H9 (cell line): ENCODE measurements around the gene CCNG1. TPM values are rescaled to one million over a fixed set of nuclear protein-coding genes. Genes with fewer than 3 reads are reported as not detected.
"Not testable (repeated sequence)": the region's sequence is repeated elsewhere in the genome, so short reads cannot be mapped to it uniquely, and the experiment has no call there.

Experiments used
- DNase-seq: peaks from one replicate; pipeline ENCODE4 v3.0.0-alpha.2; 2017
- H2AFZ ChIP-seq: one replicate; pipeline ENCODE4 v1.6.1; 2013; ENCODE audit warnings: mild to moderate bottlenecking, low read length, control low read depth, moderate library complexity
- H2AK5ac ChIP-seq: 2 replicates; pipeline ENCODE4 v1.6.1; 2013; ENCODE audit warnings: low read length, control low read depth, mixed read lengths; ENCODE audit not compliant: insufficient read length
- H2BK120ac ChIP-seq: one replicate; pipeline ENCODE4 v1.6.1; 2013; ENCODE audit warnings: low read depth, mild to moderate bottlenecking, low read length, control low read depth, inconsistent platforms; ENCODE audit not compliant: poor library complexity, severe bottlenecking
- H2BK12ac ChIP-seq: 2 replicates; pipeline ENCODE4 v1.6.1; 2013; ENCODE audit warnings: low read length, control low read depth, mixed read lengths, low read depth; ENCODE audit not compliant: insufficient read length
- H2BK15ac ChIP-seq: 2 replicates; pipeline ENCODE4 v1.6.1; 2013; ENCODE audit warnings: low read depth, low read length, control low read depth
- H2BK20ac ChIP-seq: one replicate; pipeline ENCODE4 v1.6.1; 2013; ENCODE audit warnings: low read depth, mild to moderate bottlenecking, low read length, control low read depth, inconsistent platforms; ENCODE audit not compliant: poor library complexity, severe bottlenecking
- H2BK5ac ChIP-seq: 2 replicates; pipeline ENCODE4 v1.6.1; 2013; ENCODE audit warnings: low read length, control low read depth, mixed read lengths; ENCODE audit not compliant: insufficient read length
- H3K14ac ChIP-seq: 2 replicates; pipeline ENCODE4 v1.6.1; 2013; ENCODE audit warnings: low read length, control low read depth; ENCODE audit not compliant: insufficient read depth
- H3K18ac ChIP-seq: 2 replicates; pipeline ENCODE4 v1.6.1; 2013; ENCODE audit warnings: low read depth, mild to moderate bottlenecking, mixed read lengths, low read length, control low read depth; ENCODE audit not compliant: insufficient read length
- H3K23ac ChIP-seq: 2 replicates; pipeline ENCODE4 v1.6.1; 2013; ENCODE audit warnings: low read length, control low read depth, mixed read lengths, low read depth; ENCODE audit not compliant: insufficient read length
- H3K23me2 ChIP-seq: 2 replicates; pipeline ENCODE4 v1.6.1; 2013; ENCODE audit warnings: low read depth, mild to moderate bottlenecking, mixed read lengths, low read length, control low read depth; ENCODE audit not compliant: insufficient read length, poor library complexity, severe bottlenecking
- H3K27ac ChIP-seq: 2 replicates; pipeline ENCODE4 v1.5.1; 2013; ENCODE audit warnings: low read length, control low read depth, mixed read lengths, low read depth; ENCODE audit not compliant: insufficient read length
- H3K27me3 ChIP-seq: 2 replicates; pipeline ENCODE4 v1.6.1; 2013; ENCODE audit warnings: low read length, control low read depth, inconsistent platforms; ENCODE audit not compliant: insufficient read depth
- H3K4ac ChIP-seq: 2 replicates; pipeline ENCODE4 v1.6.1; 2013; ENCODE audit warnings: low read depth, mild to moderate bottlenecking, control low read depth, inconsistent platforms, low read length, moderate library complexity
- H3K4me1 ChIP-seq: 2 replicates; pipeline ENCODE4 v1.6.1; 2013; ENCODE audit warnings: low read length, control low read depth, inconsistent platforms; ENCODE audit not compliant: insufficient read depth
- H3K4me2 ChIP-seq: 2 replicates; pipeline ENCODE4 v1.6.1; 2013; ENCODE audit warnings: low read length, control low read depth, mixed read lengths; ENCODE audit not compliant: insufficient read length, insufficient read depth
- H3K56ac ChIP-seq: 2 replicates; pipeline ENCODE4 v1.6.1; 2013; ENCODE audit warnings: low read depth, mild to moderate bottlenecking, mixed read lengths, low read length, control low read depth; ENCODE audit not compliant: insufficient read length
- H3K79me1 ChIP-seq: 2 replicates; pipeline ENCODE4 v1.6.1; 2013; ENCODE audit warnings: low read depth, mild to moderate bottlenecking, moderate library complexity, low read length, control low read depth, inconsistent platforms; ENCODE audit not compliant: insufficient read depth, poor library complexity, severe bottlenecking
- H3K79me2 ChIP-seq: 2 replicates; pipeline ENCODE4 v1.6.1; 2013; ENCODE audit warnings: low read length, control low read depth, inconsistent platforms; ENCODE audit not compliant: insufficient read depth
- H3K9ac ChIP-seq: 2 replicates; pipeline ENCODE4 v1.6.1; 2013; ENCODE audit warnings: low read length, control low read depth, mixed read lengths; ENCODE audit not compliant: insufficient read length; ENCODE audit errors: extremely low read depth
- H3K9me3 ChIP-seq: one replicate; pipeline ENCODE4 v1.6.1; 2013; ENCODE audit warnings: low read depth, low read length, inconsistent platforms; ENCODE audit not compliant: control insufficient read depth
- H3T11ph ChIP-seq: one replicate; pipeline ENCODE4 v1.6.1; 2013; ENCODE audit warnings: mild to moderate bottlenecking, low read length, control low read depth, inconsistent platforms
- H4K20me1 ChIP-seq: one replicate; pipeline ENCODE4 v1.6.1; 2013; ENCODE audit not compliant: control insufficient read depth, insufficient read length, insufficient read depth
- H4K5ac ChIP-seq: 2 replicates; pipeline ENCODE4 v1.6.1; 2013; ENCODE audit warnings: low read depth, mild to moderate bottlenecking, mixed read lengths, low read length, control low read depth; ENCODE audit not compliant: insufficient read length
- H4K8ac ChIP-seq: replicated peaks from 2 replicates; pipeline ENCODE4 v1.6.1; 2013; ENCODE audit warnings: low read length, control low read depth, mixed read lengths, low read depth; ENCODE audit not compliant: insufficient read length
- H4K91ac ChIP-seq: 2 replicates; pipeline ENCODE4 v1.6.1; 2013; ENCODE audit warnings: low read depth, mild to moderate bottlenecking, moderate library complexity, mixed read lengths, low read length, control low read depth; ENCODE audit not compliant: insufficient read length
- H3K27ac Mint-ChIP-seq, 3 experiments: 2 replicates in 2 of 3; 3 replicates in 1 of 3; pipeline ENCODE4 v1.8.0; 2020 to 2021; ENCODE audit warnings: mixed read lengths in 3 of 3, mild to moderate bottlenecking in 1 of 3, moderate library complexity in 1 of 3
- H3K27me3 Mint-ChIP-seq: 2 replicates; pipeline ENCODE4 v1.8.0; 2021; ENCODE audit warnings: low read depth, mild to moderate bottlenecking, moderate library complexity, mixed read lengths
- H3K36me3 Mint-ChIP-seq, 3 experiments: 2 replicates in 2 of 3; 3 replicates in 1 of 3; pipeline ENCODE4 v1.8.0; 2020 to 2021; ENCODE audit warnings: low read depth in 3 of 3, mixed read lengths in 3 of 3; ENCODE audit not compliant: insufficient read depth in 1 of 3
- H3K4me1 Mint-ChIP-seq, 2 experiments: 2 replicates each; pipeline ENCODE4 v1.8.0; 2020; ENCODE audit warnings: mixed read lengths in 2 of 2
- H3K4me3 Mint-ChIP-seq, 2 experiments: 2 replicates in 1 of 2; 3 replicates in 1 of 2; pipeline ENCODE4 v1.8.0; 2020 to 2021; ENCODE audit warnings: mild to moderate bottlenecking in 2 of 2, mixed read lengths in 2 of 2, moderate library complexity in 1 of 2
- H3K9me3 Mint-ChIP-seq, 2 experiments: 2 replicates in 1 of 2; 3 replicates in 1 of 2; pipeline ENCODE4 v1.8.0; 2020; ENCODE audit warnings: mild to moderate bottlenecking in 2 of 2, mixed read lengths in 2 of 2, moderate library complexity in 1 of 2
- CTCF ChIP-seq: fragments of 200-600 bp; sonication (generic); conservative IDR thresholded peaks from 3 replicates; pipeline ENCODE4 v1.8.0; 2021; ENCODE audit warnings: antibody characterized with exemption, mild to moderate bottlenecking
- WGBS: extraction: QIAGEN DNeasy Blood & Tissue Kit; methylation state at CpG from one replicate; pipeline ENCODE4 v1.1.7; 2013; ENCODE audit warnings: missing lambda C conversion rate, low lambda C conversion rate, mixed read lengths; ENCODE audit not compliant: insufficient read length; ENCODE audit errors: extremely low coverage; 5-methylcytosine and 5-hydroxymethylcytosine counted together
- total RNA-seq: library from RNA; stranded (reverse); gene quantifications from 2 replicates; pipeline ENCODE4 v1.2.1, GENCODE V29; 2021

The CCNG1 gene
- total RNA-seq, 1 experiment from 2014 or later, result 521 TPM

GRCh38 chr5:163453705-163454104 is 16.3 kb downstream of the CCNG1 start:
- Histone ChIP-seq H4K8ac (no peak overlapping the region), H3K79me2 (no peaks in the 10 kb centered on the region; the same call in 1 of the 2 replicates), H2BK5ac (no peak overlapping the region), H2BK20ac (no peak overlapping the region), H3K4me2 (no peak overlapping the region), H2BK12ac (no peak overlapping the region), H3K79me1 (no peaks in the 10 kb centered on the region), H3K56ac (no peak overlapping the region), H3K4me1 (no peaks in the 10 kb centered on the region), H4K20me1 (no peaks in the 10 kb centered on the region), H4K91ac (no peak overlapping the region), H3K9ac (no peak overlapping the region), H4K5ac (no peak overlapping the region), H3K14ac (no peak overlapping the region), H3K27ac (no peak overlapping the region), H3K27me3 (no peaks in the 10 kb centered on the region), H2AK5ac (no peak overlapping the region), H3K23me2 (no peaks in the 10 kb centered on the region), H3T11ph (no peak overlapping the region), H3K9me3 (no peaks in the 10 kb centered on the region), H3K23ac (no peak overlapping the region), H3K4ac (no peak overlapping the region), H2BK120ac (no peak overlapping the region), H3K18ac (no peak overlapping the region), H2BK15ac (no peak overlapping the region), H2AFZ (no peak overlapping the region)
- H3K9me3 Mint-ChIP-seq, result no peaks in the 10 kb centered on the region
- TF ChIP-seq CTCF, result no peak
- H3K4me1 Mint-ChIP-seq, result peaks cover 5 to 15% of the 10 kb centered on the region in 2 experiments
- DNase-seq, result no peak
- no peak overlapping the region for H3K27ac Mint-ChIP-seq
- peaks cover 26 to 48% (median 47%) of the 10 kb centered on the region in 3 experiments for H3K36me3 Mint-ChIP-seq
- H3K4me3 Mint-ChIP-seq, result no peak overlapping the region
- WGBS, result no CpG with 5 or more reads among the region's 1 CpG
- no peaks in the 10 kb centered on the region for H3K27me3 Mint-ChIP-seq

- not testable (repeated sequence) for H3K79me2 ChIP-seq
These were observed 18.0 kb downstream of the CCNG1 start for GRCh38 chr5:163455406-163455805.

More at GRCh38 chr5:163455406-163455805, 18.0 kb downstream of the CCNG1 start:
- no CpG with 5 or more reads among the region's 17 CpGs for WGBS
- H2BK20ac ChIP-seq, H3K9me3 Mint-ChIP-seq, H2BK12ac ChIP-seq, H2BK15ac ChIP-seq, H3K4me2 ChIP-seq, H3K9ac ChIP-seq, H3K27ac ChIP-seq, H3K4ac ChIP-seq, H3K79me1 ChIP-seq, H4K8ac ChIP-seq, H3K9me3 ChIP-seq, H4K91ac ChIP-seq, H3T11ph ChIP-seq, H2AFZ ChIP-seq, H4K20me1 ChIP-seq, DNase-seq, H3K4me1 ChIP-seq, H4K5ac ChIP-seq, H3K4me3 Mint-ChIP-seq, H2AK5ac ChIP-seq, H3K18ac ChIP-seq, H3K27me3 Mint-ChIP-seq, H3K14ac ChIP-seq, H3K23ac ChIP-seq, H3K56ac ChIP-seq, H3K23me2 ChIP-seq, H3K27me3 ChIP-seq, H2BK120ac ChIP-seq, H2BK5ac ChIP-seq: not testable (repeated sequence)
- peaks cover 5 to 18% of the 10 kb centered on the region in 2 experiments for H3K4me1 Mint-ChIP-seq
- H3K36me3 Mint-ChIP-seq, result peaks cover 17 to 38% (median 36%) of the 10 kb centered on the region in 3 experiments; a peak in 6 of 7 replicates
- peak overlapping the region in 2 of 3 experiments; percentile 39 to 85; a peak in 3 of 7 replicates for H3K27ac Mint-ChIP-seq
